C4-2B (cell line): ENCODE data around the gene SLC25A42.

Experiments
- CTCF ChIP-seq: fragments of 450-650 bp; conservative IDR thresholded peaks from 2 replicates; pipeline ENCODE4 v1.5.1; 2017; ENCODE audit warnings: mild to moderate bottlenecking
- ZFX ChIP-seq: fragments of 450-650 bp; IDR thresholded peaks from 2 replicates; pipeline ENCODE4 v1.6.1; 2017

GRCh38 chr19:19111136-19111835 is 47.5 kb downstream of the SLC25A42 start:
- TF ChIP-seq CTCF (no peak), ZFX (no peak)
